Tibial artery (tissue), 4 donors: Measurements from ENCODE around the gene ECHDC3.

Experiments used
- DNase-seq, 2 donors: peaks; one replicate each; pipeline ENCODE4 v3.0.0-alpha.2; 2019
- H3K27ac ChIP-seq, 2 donors: fragments of 200-600 bp; sonication (generic) in 1 of 2; 1 replicate in 1 of 2; 2 replicates in 1 of 2; pipeline ENCODE4 v1.5.1; 2018 to 2019; ENCODE audit warnings: mild to moderate bottlenecking in 1 of 2
- H3K27me3 ChIP-seq, 2 donors: fragments of 200-600 bp; sonication (generic) in 1 of 2; one replicate each; pipeline versions ENCODE4 v1.5.1 to v1.6.0; 2016 to 2019
- H3K36me3 ChIP-seq, 3 donors: fragments of 200-600 bp; sonication (generic) in 2 of 3; one replicate each; pipeline ENCODE4 v1.5.1; 2016 to 2019; ENCODE audit warnings: mild to moderate bottlenecking in 2 of 3
- H3K4me1 ChIP-seq, 4 donors: fragments of 200-600 bp; sonication (generic) in 2 of 4; 1 replicate in 3 of 4; 2 replicates in 1 of 4; pipeline ENCODE4 v1.5.1; 2016 to 2019
- H3K4me3 ChIP-seq, 2 donors: fragments of 200-600 bp; sonication (generic) in 1 of 2; 1 replicate in 1 of 2; 2 replicates in 1 of 2; pipeline ENCODE4 v1.5.1; 2018 to 2019; ENCODE audit warnings: mild to moderate bottlenecking in 2 of 2
- H3K9me3 ChIP-seq, 3 donors: fragments of 200-600 bp; sonication (generic) in 1 of 3; one replicate each; pipeline ENCODE4 v1.5.1; 2016 to 2019
- intact Hi-C: fragments of 100-400 bp; cut with DNase I; formaldehyde crosslinking; loops from one replicate; pipeline ENCODE4 v1.15.0; 2023; ENCODE audit warnings: low total_unique reads
- TF ChIP-seq, protein P1 (sequence below), 2 experiments: fragments of 200-600 bp in 1 of 2; fragments of 450-650 bp in 1 of 2; IDR thresholded peaks; one replicate each; pipeline ENCODE4 v1.5.1; 2017 to 2019; ENCODE audit warnings: antibody characterized with exemption in 2 of 2, mild to moderate bottlenecking in 1 of 2, moderate library complexity in 1 of 2

The ECHDC3 gene

GRCh38 chr10:11755512-11756263, 13.5 kb downstream of the ECHDC3 start:
- no peaks in the 10 kb centered on the region for H3K9me3 ChIP-seq
- H3K27ac ChIP-seq = no peak overlapping the region
- peaks cover 0 to 19% (median 16%) of the 10 kb centered on the region in 4 donors for H3K4me1 ChIP-seq
- DNase-seq = peak in 1 of 2 donors; percentile 51
- TF ChIP-seq, protein P1, sequence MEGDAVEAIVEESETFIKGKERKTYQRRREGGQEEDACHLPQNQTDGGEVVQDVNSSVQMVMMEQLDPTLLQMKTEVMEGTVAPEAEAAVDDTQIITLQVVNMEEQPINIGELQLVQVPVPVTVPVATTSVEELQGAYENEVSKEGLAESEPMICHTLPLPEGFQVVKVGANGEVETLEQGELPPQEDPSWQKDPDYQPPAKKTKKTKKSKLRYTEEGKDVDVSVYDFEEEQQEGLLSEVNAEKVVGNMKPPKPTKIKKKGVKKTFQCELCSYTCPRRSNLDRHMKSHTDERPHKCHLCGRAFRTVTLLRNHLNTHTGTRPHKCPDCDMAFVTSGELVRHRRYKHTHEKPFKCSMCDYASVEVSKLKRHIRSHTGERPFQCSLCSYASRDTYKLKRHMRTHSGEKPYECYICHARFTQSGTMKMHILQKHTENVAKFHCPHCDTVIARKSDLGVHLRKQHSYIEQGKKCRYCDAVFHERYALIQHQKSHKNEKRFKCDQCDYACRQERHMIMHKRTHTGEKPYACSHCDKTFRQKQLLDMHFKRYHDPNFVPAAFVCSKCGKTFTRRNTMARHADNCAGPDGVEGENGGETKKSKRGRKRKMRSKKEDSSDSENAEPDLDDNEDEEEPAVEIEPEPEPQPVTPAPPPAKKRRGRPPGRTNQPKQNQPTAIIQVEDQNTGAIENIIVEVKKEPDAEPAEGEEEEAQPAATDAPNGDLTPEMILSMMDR (IDR thresholded peaks at IDR 0.05) = no peak
- intact Hi-C loops = loop anchor here (5.0 kb wide), 1 partner anchor 238 kb away; no protein-coding TSS in a partner anchor
- peaks cover 0 to 26% (median 0%) of the 10 kb centered on the region in 3 donors for H3K36me3 ChIP-seq
- no peaks in the 10 kb centered on the region for H3K27me3 ChIP-seq
- H3K4me3 ChIP-seq = no peak overlapping the region

GRCh38 chr10:11756766-11757315, 14.7 kb downstream of the ECHDC3 start:
- H3K36me3 ChIP-seq = peaks cover 0 to 37% (median 0%) of the 10 kb centered on the region in 3 donors
- no peaks in the 10 kb centered on the region for H3K9me3 ChIP-seq
- intact Hi-C loops = loop anchor here (5.0 kb wide), 1 partner anchor 240 kb away; no protein-coding TSS in a partner anchor
- peaks cover 0 to 19% (median 16%) of the 10 kb centered on the region in 4 donors for H3K4me1 ChIP-seq
- H3K27me3 ChIP-seq = no peaks in the 10 kb centered on the region
- TF ChIP-seq, protein P1 (IDR thresholded peaks at IDR 0.05) = no peak
- peak in 1 of 2 donors; percentile 49 for DNase-seq
- H3K27ac ChIP-seq = peak overlapping the region; percentile 64 to 76
- H3K4me3 ChIP-seq = no peak overlapping the region

GRCh38 chr10:11757454-11757820, 15.3 kb downstream of the ECHDC3 start:
- intact Hi-C loops = loop anchor here (5.0 kb wide), 1 partner anchor 240 kb away; no protein-coding TSS in a partner anchor
- Histone ChIP-seq H3K27ac (peak overlapping the region; percentile 64 to 76), H3K4me1 (peaks cover 0 to 19% (median 16%) of the 10 kb centered on the region in 4 donors), H3K4me3 (no peak overlapping the region), H3K36me3 (peaks cover 0 to 43% (median 0%) of the 10 kb centered on the region in 3 donors), H3K9me3 (no peaks in the 10 kb centered on the region), H3K27me3 (no peaks in the 10 kb centered on the region)
- peak; percentile 84 to 85 for DNase-seq
- TF ChIP-seq, protein P1 (IDR thresholded peaks at IDR 0.05) = no peak

- peak overlapping the region; percentile 64 to 76 for H3K27ac ChIP-seq
- H3K9me3 ChIP-seq = no peaks in the 10 kb centered on the region
- intact Hi-C loops = loop anchor here (5.0 kb wide), 1 partner anchor 241 kb away; no protein-coding TSS in a partner anchor
- peaks cover 0 to 47% (median 0%) of the 10 kb centered on the region in 3 donors for H3K36me3 ChIP-seq
- H3K4me3 ChIP-seq = no peak overlapping the region
- no peaks in the 10 kb centered on the region for H3K27me3 ChIP-seq
- DNase-seq = peak; percentile 91 to 93
- TF ChIP-seq, protein P1 (IDR thresholded peaks at IDR 0.05) = peak; percentile 92
- H3K4me1 ChIP-seq = peaks cover 0 to 19% (median 16%) of the 10 kb centered on the region in 4 donors
Observed at GRCh38 chr10:11757821-11758463, 15.8 kb downstream of the ECHDC3 start.

DNA sequence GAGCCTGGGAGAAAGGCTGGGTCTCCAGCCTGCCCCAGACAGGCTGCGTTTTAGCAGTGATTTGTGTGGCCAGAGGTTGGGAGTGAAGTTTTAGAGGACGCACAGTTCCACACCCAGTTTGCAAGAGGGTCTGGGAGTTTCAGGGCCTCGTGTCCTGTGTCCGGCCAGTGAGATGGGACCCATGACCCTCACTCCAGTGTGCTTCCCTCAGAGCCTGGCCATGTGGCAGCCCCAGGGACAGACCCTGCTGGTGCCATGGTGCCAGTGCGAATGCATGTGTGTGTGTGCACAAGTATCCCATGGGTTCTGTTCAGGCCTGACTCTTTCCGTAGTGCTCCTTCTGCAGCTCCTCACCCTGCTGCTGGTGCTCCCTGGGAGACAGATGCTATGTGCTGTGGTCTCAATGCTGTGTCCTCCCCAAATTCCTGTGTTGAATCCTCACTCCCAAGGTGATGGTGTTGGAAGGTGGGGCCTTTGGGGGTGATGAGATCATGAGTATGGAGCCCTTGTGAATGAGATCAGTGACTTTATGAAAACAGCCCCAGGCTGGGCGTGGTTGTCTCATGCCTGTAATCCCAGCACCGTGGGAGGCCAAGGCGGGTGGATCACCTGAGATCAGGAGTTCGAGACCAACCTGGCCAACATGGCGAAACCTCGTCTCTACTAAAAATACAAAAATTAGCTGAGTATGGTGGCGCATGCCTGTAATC, 16.5 kb downstream of the ECHDC3 start:
- no peaks in the 10 kb centered on the region for H3K9me3 ChIP-seq
- peaks cover 0 to 19% (median 16%) of the 10 kb centered on the region in 4 donors for H3K4me1 ChIP-seq
- DNase-seq = peak in 1 of 2 donors; percentile 50
- no peaks in the 10 kb centered on the region for H3K27me3 ChIP-seq
- peak overlapping the region; percentile 22 to 76 for H3K27ac ChIP-seq
- peaks cover 0 to 49% (median 0%) of the 10 kb centered on the region in 3 donors for H3K36me3 ChIP-seq
- intact Hi-C loops = loop anchor here (5.0 kb wide), 1 partner anchor 241 kb away; no protein-coding TSS in a partner anchor
- TF ChIP-seq, protein P1 (IDR thresholded peaks at IDR 0.05) = no peak
- H3K4me3 ChIP-seq = no peak overlapping the region
